ENCODE results near the gene ASCL2.

DNA sequence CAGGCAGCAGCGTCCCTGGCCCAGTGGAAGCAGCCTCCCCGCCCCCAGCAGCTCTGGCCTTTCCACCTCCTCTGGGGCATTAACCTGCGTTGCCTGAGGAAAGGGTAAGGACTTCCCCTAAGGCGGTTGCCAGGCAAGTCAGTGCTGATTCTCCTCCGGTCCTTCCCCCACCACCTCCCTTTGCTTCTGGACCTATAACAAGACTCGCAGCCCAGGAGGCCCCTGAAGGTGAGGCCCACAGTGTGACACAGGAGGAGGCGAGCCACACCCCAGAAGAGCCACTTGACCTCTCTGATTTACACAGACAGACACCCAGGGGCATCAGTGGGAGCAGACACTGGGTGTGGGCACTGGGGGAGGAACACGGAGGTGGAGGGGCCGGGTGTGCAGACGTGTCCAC lies 35.4 kb downstream of the ASCL2 start:
- TF ChIP-seq EZH2phosphoT487 (IDR thresholded peaks at IDR 0.05), result no peak
- TF ChIP-seq, protein P1, sequence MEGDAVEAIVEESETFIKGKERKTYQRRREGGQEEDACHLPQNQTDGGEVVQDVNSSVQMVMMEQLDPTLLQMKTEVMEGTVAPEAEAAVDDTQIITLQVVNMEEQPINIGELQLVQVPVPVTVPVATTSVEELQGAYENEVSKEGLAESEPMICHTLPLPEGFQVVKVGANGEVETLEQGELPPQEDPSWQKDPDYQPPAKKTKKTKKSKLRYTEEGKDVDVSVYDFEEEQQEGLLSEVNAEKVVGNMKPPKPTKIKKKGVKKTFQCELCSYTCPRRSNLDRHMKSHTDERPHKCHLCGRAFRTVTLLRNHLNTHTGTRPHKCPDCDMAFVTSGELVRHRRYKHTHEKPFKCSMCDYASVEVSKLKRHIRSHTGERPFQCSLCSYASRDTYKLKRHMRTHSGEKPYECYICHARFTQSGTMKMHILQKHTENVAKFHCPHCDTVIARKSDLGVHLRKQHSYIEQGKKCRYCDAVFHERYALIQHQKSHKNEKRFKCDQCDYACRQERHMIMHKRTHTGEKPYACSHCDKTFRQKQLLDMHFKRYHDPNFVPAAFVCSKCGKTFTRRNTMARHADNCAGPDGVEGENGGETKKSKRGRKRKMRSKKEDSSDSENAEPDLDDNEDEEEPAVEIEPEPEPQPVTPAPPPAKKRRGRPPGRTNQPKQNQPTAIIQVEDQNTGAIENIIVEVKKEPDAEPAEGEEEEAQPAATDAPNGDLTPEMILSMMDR (IDR thresholded peaks at IDR 0.05), result no peak
